ENCODE results near the gene NUP214.
"Not testable (repeated sequence)": the region's sequence is repeated elsewhere in the genome, so short reads cannot be mapped to it uniquely, and the experiment has no call there.

Gene NUP214

GRCh38 chr9:131148276-131148675 lies 22.9 kb downstream of the NUP214 start:
- Histone ChIP-seq H3K9me3 (ENCODE audit: insufficient read depth, low read length) (no peaks in the 10 kb centered on the region), H3K36me3 (ENCODE audit: insufficient read depth, insufficient read length, low read length) (peaks cover 93% of the 10 kb centered on the region), H3K4me1 (ENCODE audit: insufficient read depth, insufficient read length) (no peaks in the 10 kb centered on the region), H3K27me3 (ENCODE audit: insufficient read depth, insufficient read length) (no peaks in the 10 kb centered on the region), H3K4me3 (ENCODE audit: insufficient read length, low read depth) (no peak overlapping the region), H3K9ac (ENCODE audit: insufficient read length, low read depth) (no peak overlapping the region)
- DNase-seq (ENCODE audit: low read depth, low spot score): no peak
- no peak for TF ChIP-seq YY1 (IDR thresholded peaks at IDR 0.05; ENCODE audit: insufficient read depth, insufficient read length)
- no peak for TF ChIP-seq ZNF274 (IDR thresholded peaks at IDR 0.05; ENCODE audit: low read depth, low read length)
- no peak for TF ChIP-seq SUZ12 (IDR thresholded peaks at IDR 0.05; ENCODE audit: extremely low read depth, insufficient read depth, insufficient read length)

DNA sequence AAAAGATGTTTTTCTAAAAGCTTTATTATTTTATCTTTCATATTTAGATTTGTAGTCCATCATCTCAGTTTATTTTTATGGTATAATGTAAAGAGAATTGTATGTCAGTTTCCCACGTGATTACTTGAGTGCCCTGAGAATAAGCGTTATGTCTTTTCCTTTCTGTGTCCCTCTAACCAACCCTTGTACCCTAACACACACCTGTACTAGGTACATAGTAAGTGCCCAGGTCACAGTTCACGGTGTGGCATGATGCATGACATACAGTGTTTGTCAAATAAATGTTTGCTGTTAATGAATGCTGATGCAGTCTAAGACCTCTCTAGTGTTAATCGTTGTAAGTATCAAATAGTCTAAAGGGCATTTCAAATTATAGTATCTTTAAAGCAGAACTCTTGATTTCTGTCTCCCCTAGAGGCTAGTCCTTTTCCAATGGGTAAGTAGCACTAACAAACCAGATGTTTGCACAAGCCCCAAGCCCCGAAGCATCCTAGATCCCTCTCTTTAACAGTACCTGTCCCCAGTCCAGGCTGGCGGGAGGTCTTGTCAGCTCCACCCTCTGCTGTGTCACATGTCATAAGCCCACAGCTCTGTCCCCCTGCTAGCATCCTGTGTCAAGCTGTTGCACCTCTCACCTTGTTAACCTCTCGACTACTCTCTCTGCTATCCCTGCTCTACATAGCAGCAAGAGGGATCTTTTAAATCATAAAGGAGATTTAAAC lies 23.7 kb downstream of the NUP214 start:
- H3K4me1 ChIP-seq (ENCODE audit: insufficient read depth, insufficient read length): no peaks in the 10 kb centered on the region
- DNase-seq (ENCODE audit: low read depth, low spot score): no peak
- TF ChIP-seq YY1 (IDR thresholded peaks at IDR 0.05; ENCODE audit: insufficient read depth, insufficient read length): no peak
- TF ChIP-seq ZNF274 (IDR thresholded peaks at IDR 0.05; ENCODE audit: low read depth, low read length): no peak
- no peak for TF ChIP-seq SUZ12 (IDR thresholded peaks at IDR 0.05; ENCODE audit: extremely low read depth, insufficient read depth, insufficient read length)
- H3K27me3 ChIP-seq (ENCODE audit: insufficient read depth, insufficient read length): no peaks in the 10 kb centered on the region
- no peak overlapping the region for H3K4me3 ChIP-seq (ENCODE audit: insufficient read length, low read depth)
- H3K9ac ChIP-seq (ENCODE audit: insufficient read length, low read depth): no peak overlapping the region
- H3K36me3 ChIP-seq (ENCODE audit: insufficient read depth, insufficient read length, low read length): peaks cover 99% of the 10 kb centered on the region
- no peaks in the 10 kb centered on the region for H3K9me3 ChIP-seq (ENCODE audit: insufficient read depth, low read length)

- Histone ChIP-seq H3K4me1 (ENCODE audit: insufficient read depth, insufficient read length) (no peaks in the 10 kb centered on the region), H3K9ac (ENCODE audit: insufficient read length, low read depth) (no peak overlapping the region), H3K4me3 (ENCODE audit: insufficient read length, low read depth) (no peak overlapping the region), H3K36me3 (ENCODE audit: insufficient read depth, insufficient read length, low read length) (peaks cover 98% of the 10 kb centered on the region), H3K9me3 (ENCODE audit: insufficient read depth, low read length) (no peaks in the 10 kb centered on the region), H3K27me3 (ENCODE audit: insufficient read depth, insufficient read length) (no peaks in the 10 kb centered on the region)
- no peak for TF ChIP-seq YY1 (IDR thresholded peaks at IDR 0.05; ENCODE audit: insufficient read depth, insufficient read length)
- TF ChIP-seq SUZ12 (IDR thresholded peaks at IDR 0.05; ENCODE audit: extremely low read depth, insufficient read depth, insufficient read length): no peak
- no peak for TF ChIP-seq ZNF274 (IDR thresholded peaks at IDR 0.05; ENCODE audit: low read depth, low read length)
- no peak for DNase-seq (ENCODE audit: low read depth, low spot score)
These were observed 24.3 kb downstream of the NUP214 start for GRCh38 chr9:131149688-131150053.

DNA sequence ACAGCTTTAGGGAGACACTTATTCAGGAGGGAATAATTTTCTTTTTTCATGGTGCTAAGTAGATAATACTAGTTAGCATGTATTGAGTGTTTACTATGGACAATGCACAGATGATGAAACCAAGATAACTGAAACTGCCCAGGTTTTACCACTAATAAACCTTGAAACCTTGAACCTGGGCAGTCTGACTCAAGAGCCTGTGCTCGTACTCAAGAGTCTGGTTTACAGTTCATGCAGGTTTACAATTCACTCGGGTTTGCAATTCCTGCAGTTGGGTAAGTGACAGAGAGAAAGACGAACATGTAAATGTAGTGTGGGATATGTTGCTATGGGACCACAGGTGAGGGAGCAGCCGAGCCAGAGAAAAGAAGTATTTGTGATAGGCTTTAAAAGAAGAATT lies 28.2 kb downstream of the NUP214 start:
- no peaks in the 10 kb centered on the region for H3K27me3 ChIP-seq (ENCODE audit: insufficient read depth, insufficient read length)
- no peak for TF ChIP-seq ZNF274 (IDR thresholded peaks at IDR 0.05; ENCODE audit: low read depth, low read length)
- TF ChIP-seq SUZ12 (IDR thresholded peaks at IDR 0.05; ENCODE audit: extremely low read depth, insufficient read depth, insufficient read length): no peak
- no peak for TF ChIP-seq YY1 (IDR thresholded peaks at IDR 0.05; ENCODE audit: insufficient read depth, insufficient read length)
- no peak overlapping the region for H3K4me3 ChIP-seq (ENCODE audit: insufficient read length, low read depth)
- DNase-seq (ENCODE audit: low read depth, low spot score): no peak
- no peak overlapping the region for H3K9ac ChIP-seq (ENCODE audit: insufficient read length, low read depth)
- no peaks in the 10 kb centered on the region for H3K4me1 ChIP-seq (ENCODE audit: insufficient read depth, insufficient read length)
- no peaks in the 10 kb centered on the region for H3K9me3 ChIP-seq (ENCODE audit: insufficient read depth, low read length)
- H3K36me3 ChIP-seq (ENCODE audit: insufficient read depth, insufficient read length, low read length): peaks cover 69% of the 10 kb centered on the region

DNA sequence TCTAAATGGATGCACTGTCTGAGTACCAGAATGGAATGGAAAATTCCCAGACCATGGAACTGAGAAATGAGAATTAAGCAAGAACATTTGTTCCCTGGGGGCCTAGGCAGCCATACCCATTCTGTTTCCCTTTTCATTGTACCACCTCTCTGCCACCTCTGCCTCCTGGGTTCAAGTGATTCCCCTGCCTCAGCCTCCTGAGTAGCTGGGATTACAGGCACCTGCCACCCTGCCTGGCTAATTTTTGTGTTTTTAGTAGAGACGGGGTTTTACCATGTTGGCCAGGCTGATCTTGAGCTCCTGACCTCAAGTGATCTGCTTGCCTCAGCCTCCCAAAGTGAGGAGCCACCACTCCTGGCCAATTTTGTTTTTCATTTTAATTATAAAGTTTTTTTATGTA lies 33.3 kb downstream of the NUP214 start:
- peaks cover 61% of the 10 kb centered on the region for H3K36me3 ChIP-seq (ENCODE audit: insufficient read depth, insufficient read length, low read length)
- H3K4me3 ChIP-seq (ENCODE audit: insufficient read length, low read depth); H3K4me1 ChIP-seq (ENCODE audit: insufficient read depth, insufficient read length); H3K9ac ChIP-seq (ENCODE audit: insufficient read length, low read depth); DNase-seq (ENCODE audit: low read depth, low spot score); H3K27me3 ChIP-seq (ENCODE audit: insufficient read depth, insufficient read length); H3K9me3 ChIP-seq (ENCODE audit: insufficient read depth, low read length): not testable (repeated sequence)

- no peak for DNase-seq (ENCODE audit: low read depth, low spot score)
- Histone ChIP-seq H3K4me1 (ENCODE audit: insufficient read depth, insufficient read length) (no peaks in the 10 kb centered on the region), H3K36me3 (ENCODE audit: insufficient read depth, insufficient read length, low read length) (peaks cover 71% of the 10 kb centered on the region), H3K9ac (ENCODE audit: insufficient read length, low read depth) (no peak overlapping the region), H3K27me3 (ENCODE audit: insufficient read depth, insufficient read length) (no peaks in the 10 kb centered on the region), H3K9me3 (ENCODE audit: insufficient read depth, low read length) (no peaks in the 10 kb centered on the region), H3K4me3 (ENCODE audit: insufficient read length, low read depth) (no peak overlapping the region)
- TF ChIP-seq SUZ12 (IDR thresholded peaks at IDR 0.05; ENCODE audit: extremely low read depth, insufficient read depth, insufficient read length) (no peak), YY1 (IDR thresholded peaks at IDR 0.05; ENCODE audit: insufficient read depth, insufficient read length) (no peak), ZNF274 (IDR thresholded peaks at IDR 0.05; ENCODE audit: low read depth, low read length) (no peak)
These were observed 35.2 kb downstream of the NUP214 start for GRCh38 chr9:131160416-131161112.

- Histone ChIP-seq H3K4me3 (ENCODE audit: insufficient read length, low read depth) (no peak overlapping the region), H3K9ac (ENCODE audit: insufficient read length, low read depth) (no peak overlapping the region), H3K27me3 (ENCODE audit: insufficient read depth, insufficient read length) (no peaks in the 10 kb centered on the region), H3K36me3 (ENCODE audit: insufficient read depth, insufficient read length, low read length) (peaks cover 80% of the 10 kb centered on the region), H3K9me3 (ENCODE audit: insufficient read depth, low read length) (no peaks in the 10 kb centered on the region), H3K4me1 (ENCODE audit: insufficient read depth, insufficient read length) (no peaks in the 10 kb centered on the region)
- DNase-seq (ENCODE audit: low read depth, low spot score): no peak
- TF ChIP-seq SUZ12 (IDR thresholded peaks at IDR 0.05; ENCODE audit: extremely low read depth, insufficient read depth, insufficient read length): no peak
- TF ChIP-seq YY1 (IDR thresholded peaks at IDR 0.05; ENCODE audit: insufficient read depth, insufficient read length): no peak
- TF ChIP-seq ZNF274 (IDR thresholded peaks at IDR 0.05; ENCODE audit: low read depth, low read length): no peak
These were observed 36.2 kb downstream of the NUP214 start for GRCh38 chr9:131161585-131161984.
